ES-I3 (cell line): ENCODE results near the gene IER3IP1.
"Not testable (repeated sequence)": the region's sequence is repeated elsewhere in the genome, so short reads cannot be mapped to it uniquely, and the experiment has no call there.

Experiments
- H3K36me3 ChIP-seq: 2 replicates; pipeline ENCODE4 v1.6.1; 2013; ENCODE audit warnings: mild to moderate bottlenecking, low read length, control low read depth, moderate library complexity; ENCODE audit not compliant: insufficient read depth
- H3K4me1 ChIP-seq: 2 replicates; pipeline ENCODE4 v1.6.1; 2013; ENCODE audit warnings: mild to moderate bottlenecking, control low read depth, low read length; ENCODE audit not compliant: insufficient read depth
- H3K9ac ChIP-seq: 2 replicates; pipeline ENCODE4 v1.6.1; 2013; ENCODE audit warnings: low read depth, mild to moderate bottlenecking, low read length, moderate library complexity
- H3K9me3 ChIP-seq: 2 replicates; pipeline ENCODE4 v1.6.1; 2013; ENCODE audit warnings: mild to moderate bottlenecking, low read length, moderate library complexity; ENCODE audit not compliant: control insufficient read depth, insufficient read depth

IER3IP1 gene, protein sequence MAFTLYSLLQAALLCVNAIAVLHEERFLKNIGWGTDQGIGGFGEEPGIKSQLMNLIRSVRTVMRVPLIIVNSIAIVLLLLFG

DNA sequence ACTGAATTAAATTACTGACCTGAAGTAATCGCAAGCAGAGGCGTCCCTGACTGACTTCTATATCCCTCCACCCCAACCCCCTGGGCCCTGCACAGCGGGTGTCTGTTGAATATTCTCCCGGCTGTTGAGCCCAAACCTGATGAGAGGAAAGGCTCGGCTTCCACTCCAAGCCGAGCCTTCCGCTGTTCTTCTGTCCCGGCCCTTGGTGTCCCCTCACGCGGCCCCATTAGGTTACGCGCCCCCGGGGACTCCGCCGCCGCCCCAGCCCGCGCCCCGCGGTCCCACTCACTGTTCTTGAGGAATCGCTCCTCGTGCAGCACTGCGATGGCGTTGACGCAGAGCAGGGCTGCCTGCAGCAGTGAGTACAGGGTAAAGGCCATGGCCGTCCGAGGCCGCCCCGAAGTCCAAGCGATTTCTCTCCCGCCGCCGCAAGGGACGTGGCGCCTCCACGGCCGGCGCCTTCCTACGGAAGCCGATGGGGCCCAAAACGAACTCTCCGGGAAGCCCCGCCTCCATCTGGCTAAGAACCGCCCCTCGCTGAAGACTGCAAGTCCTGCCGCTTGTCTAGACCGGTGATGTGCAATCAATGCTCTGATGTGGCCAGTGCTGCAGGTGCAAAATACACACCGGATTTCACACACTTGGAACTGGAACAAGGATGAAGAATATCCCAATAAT is at the start of gene IER3IP1:
IER3IP1 (minus strand) TSS at position 467 of the 678 bp plus-strand sequence; CDS start at position 380, 87 bp downstream.
- no peaks in the 10 kb centered on the region for H3K9me3 ChIP-seq
- H3K36me3 ChIP-seq, result no peaks in the 10 kb centered on the region
- H3K4me1 ChIP-seq, result peaks cover 4% of the 10 kb centered on the region; the same call in 1 of the 2 replicates
- H3K9ac ChIP-seq, result peak within 1 kb of the TSS; percentile 91

DNA sequence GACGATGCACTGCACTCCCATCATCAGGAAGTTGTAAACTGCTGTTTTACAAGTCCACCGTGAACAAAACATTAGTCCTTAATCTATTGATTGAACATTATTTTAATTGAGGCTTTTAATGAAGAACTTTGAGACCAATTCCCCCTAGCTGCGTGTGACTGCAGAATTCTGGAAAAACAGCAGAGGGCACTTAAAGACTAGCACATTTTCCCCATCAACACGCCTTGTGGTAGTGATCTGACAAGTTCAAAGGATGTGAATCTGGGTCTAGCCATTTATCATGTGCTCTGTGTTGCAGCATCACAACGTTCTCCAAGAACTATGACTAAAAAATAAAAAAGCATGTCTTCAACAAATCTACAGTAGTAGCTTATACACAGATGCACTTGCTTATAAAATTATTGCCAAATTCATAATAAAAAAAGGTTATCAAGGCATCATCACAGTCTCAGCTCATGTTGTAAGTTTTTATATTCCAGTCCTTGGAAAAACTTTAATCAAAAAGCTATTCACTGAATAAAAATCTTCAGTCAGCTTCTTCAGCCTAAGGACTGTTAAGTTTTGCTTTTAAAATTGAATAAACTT is 39.5 kb upstream of the IER3IP1 start:
- no peaks in the 10 kb centered on the region for H3K36me3 ChIP-seq
- no peaks in the 10 kb centered on the region for H3K9me3 ChIP-seq

DNA sequence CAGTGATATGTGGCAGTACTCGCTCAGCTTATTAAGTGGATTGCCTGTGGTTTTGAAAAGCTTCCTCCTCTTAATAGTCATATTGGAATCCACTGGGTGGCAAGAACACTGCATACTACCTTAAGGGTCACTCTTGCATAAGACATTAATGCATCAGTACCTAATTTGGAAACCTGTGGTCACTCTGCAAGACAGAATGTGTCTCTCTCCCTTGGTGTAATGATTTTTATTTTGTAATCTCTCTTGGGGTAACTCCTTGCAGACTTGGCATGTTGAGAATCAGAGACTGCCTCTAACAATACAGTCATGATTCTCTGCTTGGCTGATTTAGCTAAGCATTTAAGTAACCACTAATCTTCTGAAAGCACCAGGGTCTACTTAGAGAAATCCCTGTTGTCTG is 33.0 kb upstream of the IER3IP1 start:
- no peaks in the 10 kb centered on the region for H3K4me1 ChIP-seq
- H3K9me3 ChIP-seq, result no peaks in the 10 kb centered on the region
- H3K9ac ChIP-seq, result no peak overlapping the region
- no peaks in the 10 kb centered on the region for H3K36me3 ChIP-seq

More for the DNA sequence above, 39.5 kb upstream of the IER3IP1 start:
- Histone ChIP-seq H3K9ac (no peak overlapping the region), H3K4me1 (no peaks in the 10 kb centered on the region)

DNA sequence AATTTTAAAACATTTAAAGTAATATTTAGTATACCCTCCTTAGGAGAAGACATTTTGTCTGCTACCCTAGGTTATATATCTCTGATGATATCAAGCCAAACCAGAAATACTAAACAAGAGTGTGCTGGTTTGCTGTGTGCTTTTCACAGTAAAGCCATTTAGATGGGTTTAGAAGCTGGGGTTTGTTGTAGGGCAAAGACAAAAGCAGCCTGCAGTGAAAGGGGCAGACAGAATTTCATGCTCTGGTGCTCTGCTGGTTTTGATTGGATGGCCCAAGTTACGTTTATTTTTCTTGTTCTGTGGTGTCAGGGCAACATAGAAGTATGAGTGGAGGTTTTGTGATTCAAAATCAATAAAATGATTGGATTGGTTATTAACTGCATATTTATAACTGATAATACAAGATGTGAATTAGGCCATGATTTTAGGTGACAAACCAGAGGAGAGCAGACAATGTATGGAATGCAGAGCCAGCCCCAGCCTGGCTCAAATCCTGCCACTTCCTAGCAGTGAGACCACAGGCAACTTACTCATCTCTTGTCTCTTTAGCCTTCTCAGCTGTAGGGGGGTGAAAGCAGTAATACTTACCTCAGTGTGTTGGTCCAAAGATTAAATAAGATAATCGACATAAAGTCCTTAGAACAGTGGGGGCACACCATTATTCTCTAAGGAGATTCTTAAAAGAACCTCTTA is 30.9 kb upstream of the IER3IP1 start:
- Histone ChIP-seq H3K9ac (no peak overlapping the region), H3K36me3 (no peaks in the 10 kb centered on the region), H3K9me3 (no peaks in the 10 kb centered on the region), H3K4me1 (no peaks in the 10 kb centered on the region)

DNA sequence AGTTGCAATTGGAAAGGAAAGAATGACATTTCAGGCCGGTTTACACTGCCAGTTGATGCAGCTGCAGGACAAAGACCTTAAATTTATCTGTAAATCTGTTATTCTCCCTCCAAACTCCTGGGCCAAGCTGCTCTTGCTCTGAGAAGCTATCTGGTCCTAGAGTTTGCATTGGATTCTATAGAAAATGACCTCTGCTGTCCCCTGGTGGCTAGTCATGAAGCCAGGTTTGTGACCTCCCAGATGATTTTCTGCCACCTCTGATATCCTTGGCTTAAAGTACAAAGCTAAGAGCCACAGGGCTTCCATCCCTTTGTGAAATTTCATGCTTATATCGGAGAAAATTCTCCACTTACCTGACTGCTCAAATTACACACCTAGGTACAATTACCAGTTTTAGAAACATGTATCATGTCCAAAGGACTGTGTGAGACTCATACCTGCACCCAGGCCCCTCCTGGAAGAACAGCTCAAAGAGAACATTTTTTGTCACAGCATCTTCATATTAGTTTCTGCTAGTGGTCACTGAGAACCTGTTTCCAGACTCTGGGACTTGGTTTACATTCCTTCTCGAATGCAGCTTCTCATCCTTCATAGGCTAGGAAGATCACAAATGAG is 28.9 kb upstream of the IER3IP1 start:
- H3K36me3 ChIP-seq, result no peaks in the 10 kb centered on the region
- H3K9me3 ChIP-seq, result no peaks in the 10 kb centered on the region
- H3K4me1 ChIP-seq, result no peaks in the 10 kb centered on the region
- no peak overlapping the region for H3K9ac ChIP-seq

DNA sequence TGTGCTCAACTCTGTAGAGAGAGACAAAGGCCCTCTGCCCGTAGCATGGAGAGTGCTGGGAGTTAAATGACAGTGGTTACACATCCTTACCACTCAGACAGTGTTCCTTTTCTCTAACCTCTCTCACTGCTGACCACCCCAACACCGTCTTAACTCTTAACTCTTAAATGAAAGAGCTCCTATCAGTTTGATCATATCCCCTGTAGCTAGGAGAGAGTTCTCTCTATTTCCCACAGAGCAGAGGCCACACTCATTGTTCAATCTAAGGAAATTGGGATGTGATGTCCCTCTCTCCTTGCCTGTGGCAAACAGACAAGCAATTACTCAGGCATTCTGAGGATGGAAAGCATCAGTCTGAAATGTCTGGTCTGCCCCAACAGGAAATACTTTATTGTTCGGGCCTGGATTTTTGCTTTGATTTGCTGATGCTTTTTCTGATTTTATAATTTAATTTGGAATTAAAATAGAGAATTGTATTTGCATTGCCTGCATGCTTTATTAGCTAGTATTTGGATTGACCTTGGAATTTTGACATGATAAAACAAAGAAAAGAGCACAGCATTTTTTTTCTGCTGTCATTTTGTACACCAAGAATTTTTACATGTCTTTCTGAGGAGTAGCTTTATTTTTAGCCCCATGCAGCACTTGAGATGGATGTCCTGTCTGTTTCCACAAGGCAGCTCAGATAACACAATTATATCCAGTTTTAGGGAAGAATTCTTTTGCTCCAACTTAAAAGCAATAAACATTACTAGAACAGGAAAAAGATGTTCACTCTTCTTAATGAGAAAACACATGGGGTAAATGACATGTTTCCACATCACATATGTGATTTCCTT is 27.7 kb upstream of the IER3IP1 start:
- Histone ChIP-seq H3K9ac (no peak overlapping the region), H3K4me1 (no peaks in the 10 kb centered on the region), H3K36me3 (no peaks in the 10 kb centered on the region), H3K9me3 (no peaks in the 10 kb centered on the region)

DNA sequence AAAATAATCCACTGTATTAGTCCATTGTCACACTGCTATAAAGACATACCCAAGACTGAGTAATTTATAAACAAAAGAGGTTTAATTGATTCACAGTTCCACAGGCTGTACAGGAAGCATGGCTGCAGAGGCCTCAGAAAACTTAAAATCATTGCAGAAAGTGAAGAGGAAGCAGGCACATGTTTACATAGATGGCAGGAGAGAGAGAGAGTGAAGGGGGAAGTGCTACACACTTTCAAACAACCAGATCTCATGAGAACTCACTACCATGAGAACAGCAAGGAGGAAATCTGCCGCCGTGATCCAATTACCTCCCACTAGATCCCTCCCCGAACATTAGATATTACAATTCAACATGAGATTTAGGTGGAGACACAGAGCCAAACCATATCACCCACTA is 19.8 kb upstream of the IER3IP1 start:
- H3K9me3 ChIP-seq, H3K36me3 ChIP-seq, H3K9ac ChIP-seq, H3K4me1 ChIP-seq: not testable (repeated sequence)

DNA sequence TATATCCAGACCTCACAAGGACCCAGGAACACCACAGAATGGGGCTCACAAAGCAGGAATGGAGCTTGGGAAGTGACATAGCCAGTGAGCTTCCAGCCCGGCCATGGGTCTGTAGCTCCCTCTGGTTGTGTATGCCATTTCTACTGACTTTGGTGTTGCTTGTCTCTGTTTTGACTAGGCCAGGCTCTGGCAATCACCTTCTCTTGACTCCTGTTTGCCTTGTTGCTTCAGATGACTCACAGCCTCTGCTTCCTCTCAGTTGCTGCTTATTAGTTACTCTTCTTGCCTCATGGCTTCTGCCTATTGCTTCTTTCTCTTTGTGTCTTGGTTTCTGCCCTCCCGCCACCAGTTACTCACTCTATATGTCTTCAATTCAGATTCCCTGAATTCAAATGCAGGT is 15.8 kb upstream of the IER3IP1 start:
- Histone ChIP-seq H3K9ac (no peak overlapping the region), H3K36me3 (no peaks in the 10 kb centered on the region), H3K4me1 (no peaks in the 10 kb centered on the region), H3K9me3 (no peaks in the 10 kb centered on the region)

DNA sequence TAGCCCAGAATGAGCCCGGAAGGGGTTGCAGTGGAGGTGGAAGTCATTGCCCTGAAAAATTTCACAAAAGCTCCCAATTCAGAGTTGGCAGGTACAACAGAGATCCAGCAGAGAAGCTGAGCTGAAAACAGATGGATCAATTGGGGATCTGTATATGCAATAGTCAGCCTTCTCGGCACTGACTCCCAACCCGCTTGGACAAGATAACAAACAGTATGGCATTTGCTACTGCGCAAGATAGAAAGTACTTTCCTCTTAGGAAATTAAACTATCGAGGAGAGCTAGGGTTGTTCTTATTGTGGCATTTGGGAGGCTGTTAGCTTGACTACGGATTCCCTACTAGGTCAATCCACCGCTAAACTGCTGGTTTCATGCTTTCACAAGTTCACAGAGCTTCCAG is 11.6 kb upstream of the IER3IP1 start:
- H3K9me3 ChIP-seq, result peaks cover 6% of the 10 kb centered on the region
- no peaks in the 10 kb centered on the region for H3K4me1 ChIP-seq
- H3K36me3 ChIP-seq, result no peaks in the 10 kb centered on the region
- no peak overlapping the region for H3K9ac ChIP-seq

DNA sequence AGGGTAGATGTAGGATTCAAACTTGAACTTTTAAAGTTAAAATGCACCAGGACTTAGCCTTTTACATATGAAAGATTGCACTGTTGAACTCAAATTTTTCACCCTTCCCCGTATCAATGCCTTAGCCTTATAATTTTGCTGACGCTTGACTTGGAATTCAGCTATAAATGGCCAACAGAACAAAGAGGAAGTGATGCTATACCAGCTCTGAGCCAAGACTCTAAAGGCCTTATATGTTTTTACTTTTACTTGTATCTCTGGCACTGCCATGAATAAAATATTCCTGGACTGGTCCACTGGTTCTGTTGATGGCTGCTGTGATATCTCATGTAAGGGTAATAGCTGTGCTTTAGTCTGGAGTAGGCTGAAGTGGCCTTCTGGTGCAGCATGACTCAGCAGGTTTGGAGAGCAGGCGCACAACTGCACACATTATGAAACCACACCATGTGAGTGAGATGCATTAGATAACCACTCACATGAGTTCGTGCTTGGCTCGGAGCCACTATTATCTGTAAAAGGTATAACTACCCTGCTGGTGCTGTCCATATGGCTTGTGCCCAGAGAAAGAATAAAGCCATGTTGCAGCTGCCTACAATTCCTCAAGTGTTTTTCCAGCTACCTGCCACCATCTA is 8.4 kb upstream of the IER3IP1 start:
- Histone ChIP-seq H3K9me3 (peaks cover 6% of the 10 kb centered on the region), H3K36me3 (no peaks in the 10 kb centered on the region), H3K4me1 (no peaks in the 10 kb centered on the region), H3K9ac (no peak overlapping the region)

DNA sequence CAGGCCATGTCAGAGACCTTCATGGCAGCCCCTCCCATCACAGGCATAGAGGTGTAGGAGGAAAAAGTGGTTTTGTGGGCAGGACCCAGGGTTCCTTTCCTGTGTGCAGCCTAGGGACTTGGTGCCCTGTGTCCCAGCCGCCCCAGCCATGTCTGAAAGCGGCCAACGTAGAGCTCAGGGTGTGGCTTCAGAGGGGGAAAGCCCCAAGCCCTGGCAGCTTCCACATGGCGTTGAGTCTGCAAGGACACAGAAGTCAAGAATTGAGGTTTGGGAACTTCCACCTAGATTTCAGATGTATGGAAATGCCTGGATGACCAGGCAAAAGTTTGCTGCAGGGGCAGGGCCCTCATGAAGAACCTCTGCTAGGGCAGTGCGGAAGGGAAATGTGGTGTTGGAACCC is 6.0 kb upstream of the IER3IP1 start:
- not testable (repeated sequence) for H3K36me3 ChIP-seq, H3K9me3 ChIP-seq, H3K4me1 ChIP-seq, H3K9ac ChIP-seq

DNA sequence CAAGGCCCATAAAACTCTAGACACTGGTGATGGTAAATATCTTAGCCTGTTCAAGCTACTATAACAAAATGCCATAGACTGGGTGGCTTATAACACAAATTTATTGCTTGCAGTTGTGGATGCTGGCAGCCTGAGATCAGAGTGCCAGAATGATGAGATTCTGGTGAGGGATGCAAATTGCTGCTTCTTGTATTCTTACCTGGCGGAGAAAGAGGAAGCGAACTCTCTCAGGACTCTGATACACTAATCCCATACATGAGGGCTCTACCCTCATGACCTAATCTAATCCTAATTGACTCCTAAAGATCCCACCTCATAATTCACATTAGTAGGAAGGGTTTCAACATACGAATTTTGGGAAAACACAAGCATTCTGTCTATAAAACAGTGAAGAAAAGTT is 4.6 kb upstream of the IER3IP1 start:
- H3K9me3 ChIP-seq, result peaks cover 6% of the 10 kb centered on the region
- H3K4me1 ChIP-seq, result no peaks in the 10 kb centered on the region
- H3K36me3 ChIP-seq, result no peaks in the 10 kb centered on the region
- H3K9ac ChIP-seq, result no peak overlapping the region

DNA sequence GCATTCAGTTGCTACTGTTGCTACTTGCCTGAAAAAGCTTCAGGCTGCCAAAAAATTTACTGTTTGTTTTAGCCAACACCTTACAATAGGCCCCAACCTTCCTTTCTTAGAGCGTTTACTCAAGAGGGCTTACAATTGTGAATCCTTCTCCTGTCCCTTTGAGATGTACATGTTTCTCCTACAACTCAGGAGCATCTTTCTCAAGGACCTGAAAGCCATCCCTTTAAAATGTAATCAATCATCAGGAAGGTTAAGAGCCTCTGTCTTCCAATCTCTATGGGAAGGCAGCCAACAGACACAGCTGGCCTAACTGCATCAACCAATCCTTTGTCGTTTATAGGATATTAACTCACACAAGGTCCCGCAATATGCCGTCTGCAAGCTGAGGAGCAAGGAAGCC is 3.4 kb upstream of the IER3IP1 start:
- Histone ChIP-seq H3K4me1 (peaks cover 3% of the 10 kb centered on the region; the same call in 1 of the 2 replicates), H3K9me3 (no peaks in the 10 kb centered on the region)

More for the DNA sequence above, 3.4 kb upstream of the IER3IP1 start:
- H3K9ac ChIP-seq, result no peak overlapping the region
- H3K36me3 ChIP-seq, result no peaks in the 10 kb centered on the region
